Pancreas (tissue), 10 donors: ENCODE measurements around the gene QRFPR. TPM values are rescaled to one million over a fixed set of nuclear protein-coding genes. Genes with fewer than 3 reads are reported as not detected.

Experiments used
- ATAC-seq, 4 donors: fragments of 200-7000 bp; cut with Tn5 transposase; one replicate each; pipeline versions ENCODE4 v1.8.0 to v1.9.1; 2020; ENCODE audit warnings: mild to moderate bottlenecking in 4 of 4, moderate library complexity in 4 of 4
- DNase-seq, 6 donors: peaks; one replicate each; pipeline ENCODE4 v3.0.0-alpha.2; 2020
- FAIRE-seq: peaks from 2 replicates; lab custom pipeline; 2012; peaks lifted over from hg19 to GRCh38; lab: Jason Lieb, UNC
- H3K27ac ChIP-seq, 4 donors: fragments of 200-600 bp; sonication (generic); 1 replicate in 3 of 4; 2 replicates in 1 of 4; pipeline versions ENCODE4 v1.5.0 to v1.8.0; 2020
- H3K27me3 ChIP-seq, 4 donors: fragments of 200-600 bp; one replicate each; pipeline ENCODE4 v1.8.0; 2021
- H3K36me3 ChIP-seq, 3 donors: fragments of 200-600 bp; sonication (generic) in 1 of 3; one replicate each; pipeline versions ENCODE4 v1.5.0 to v1.8.0; 2020 to 2021
- H3K4me1 ChIP-seq, 3 donors: fragments of 200-600 bp; one replicate each; pipeline ENCODE4 v1.8.0; 2021
- H3K4me3 ChIP-seq, 4 donors: fragments of 200-600 bp; sonication (generic) in 2 of 4; one replicate each; pipeline versions ENCODE4 v1.5.0 to v1.8.0; 2020 to 2021
- H3K9me3 ChIP-seq, 4 donors: fragments of 200-600 bp; one replicate each; pipeline ENCODE4 v1.8.0; 2021
- WGBS, 2 donors: extraction: QIAGEN DNeasy Blood & Tissue Kit; methylation state at CpG; one replicate each; pipeline ENCODE4 v1.1.7; 2013; 5-methylcytosine and 5-hydroxymethylcytosine counted together
- intact Hi-C, 3 donors: fragments of 100-400 bp; cut with DNase I; formaldehyde crosslinking; loops; one replicate each; pipeline versions ENCODE4 v1.11.1 to v1.14.2; 2022
- polyA plus RNA-seq, 2 donors: library from polyadenylated mRNA; stranded (reverse); fragments of 200-250 nt; gene quantifications; one replicate each; pipeline ENCODE4 v1.2.3, GENCODE V29; 2013
- total RNA-seq, 6 donors: library from RNA; stranded (reverse); fragmentation: NEBNext Ultra II Directional in 4 of 6; extraction: Animal tissue kit (Norgen Biotek cat#: 25700) in 4 of 6; gene quantifications; one replicate each; pipeline versions ENCODE4 v1.2.1 to v1.2.4, GENCODE V29; 2021 to 2023
- TF ChIP-seq, protein P1 (sequence below), 4 donors: fragments of 200-600 bp; sonication (generic) in 3 of 4; IDR thresholded peaks; one replicate each; pipeline versions ENCODE4 v1.5.0 to v1.8.0; 2021; ENCODE audit warnings: antibody characterized with exemption in 4 of 4
- donor health status: healthy with polysubstance abuse.
- donor health status: DM: no; HTN: no; CAD: no; lungs with moderate emphysema.
- donor health status: DM: no; HTN: no; CAD: no.
- donor health status: control.
- donor health status: control.
- donor health status: Bipolar disorder and iron deficiency.
- donor health status: DM: yes; HTN: yes; CAD: no.
- donor health status: DM: no; HTN: no; CAD: no.
- donor health status: DM: no; HTN: no; CAD: no.
- donor health status: DM: yes; HTN: yes; CAD: no.

Gene QRFPR
- total and polyA plus RNA-seq, 8 donors = not detected

DNA sequence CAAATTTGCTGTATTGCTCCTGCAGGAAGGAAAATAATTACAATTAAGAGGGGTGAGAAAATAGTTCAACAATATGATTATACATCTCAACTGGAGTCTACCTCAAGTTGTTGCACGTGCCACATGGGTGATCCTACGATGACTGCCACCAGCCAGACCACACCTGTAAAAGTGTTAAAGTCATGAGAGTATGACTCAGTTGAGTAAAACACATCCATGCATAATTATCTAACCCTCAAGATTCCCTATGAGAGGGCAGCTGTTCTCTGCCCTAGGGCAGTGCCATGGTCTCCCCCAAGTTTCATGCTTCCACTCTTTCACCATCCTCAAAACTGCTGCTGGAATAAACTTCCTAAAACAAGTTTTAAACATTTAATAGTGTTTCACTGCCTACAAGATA is 44.1 kb downstream of the QRFPR start:
- Histone ChIP-seq H3K27ac (no peak overlapping the region), H3K9me3 (no peaks in the 10 kb centered on the region), H3K4me3 (no peak overlapping the region), H3K36me3 (no peaks in the 10 kb centered on the region), H3K27me3 (no peaks in the 10 kb centered on the region), H3K4me1 (no peaks in the 10 kb centered on the region)
- FAIRE-seq = no peak
- WGBS, 2 donors = 83 to 94% methylated on average over 2 of the region's 2 CpGs
- no peak for ATAC-seq
- TF ChIP-seq, protein P1, sequence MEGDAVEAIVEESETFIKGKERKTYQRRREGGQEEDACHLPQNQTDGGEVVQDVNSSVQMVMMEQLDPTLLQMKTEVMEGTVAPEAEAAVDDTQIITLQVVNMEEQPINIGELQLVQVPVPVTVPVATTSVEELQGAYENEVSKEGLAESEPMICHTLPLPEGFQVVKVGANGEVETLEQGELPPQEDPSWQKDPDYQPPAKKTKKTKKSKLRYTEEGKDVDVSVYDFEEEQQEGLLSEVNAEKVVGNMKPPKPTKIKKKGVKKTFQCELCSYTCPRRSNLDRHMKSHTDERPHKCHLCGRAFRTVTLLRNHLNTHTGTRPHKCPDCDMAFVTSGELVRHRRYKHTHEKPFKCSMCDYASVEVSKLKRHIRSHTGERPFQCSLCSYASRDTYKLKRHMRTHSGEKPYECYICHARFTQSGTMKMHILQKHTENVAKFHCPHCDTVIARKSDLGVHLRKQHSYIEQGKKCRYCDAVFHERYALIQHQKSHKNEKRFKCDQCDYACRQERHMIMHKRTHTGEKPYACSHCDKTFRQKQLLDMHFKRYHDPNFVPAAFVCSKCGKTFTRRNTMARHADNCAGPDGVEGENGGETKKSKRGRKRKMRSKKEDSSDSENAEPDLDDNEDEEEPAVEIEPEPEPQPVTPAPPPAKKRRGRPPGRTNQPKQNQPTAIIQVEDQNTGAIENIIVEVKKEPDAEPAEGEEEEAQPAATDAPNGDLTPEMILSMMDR (IDR thresholded peaks at IDR 0.05) = no peak
- no peak for DNase-seq
- intact Hi-C loops = no loop called here

DNA sequence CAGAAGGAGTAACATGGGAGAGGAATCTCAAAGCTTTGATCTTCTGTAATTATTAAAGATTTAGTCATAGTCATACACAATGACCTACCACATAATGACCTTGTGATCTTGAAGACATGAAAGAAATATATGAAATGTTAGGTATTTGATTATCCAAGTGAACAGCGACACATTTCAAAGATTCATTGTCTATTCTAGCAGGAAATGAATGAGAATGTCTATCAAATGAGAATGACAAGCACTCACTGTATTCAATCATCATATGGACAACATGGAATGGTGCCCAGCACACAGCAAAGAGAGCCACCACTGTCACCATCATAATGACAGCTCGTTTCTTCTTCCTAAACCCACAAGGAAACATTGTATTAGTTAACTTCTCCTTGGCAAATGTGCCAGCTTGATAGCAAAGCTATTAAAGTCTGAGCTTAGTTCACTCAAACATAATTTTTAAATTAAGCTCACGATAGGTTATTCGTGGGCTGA is 50.6 kb downstream of the QRFPR start:
- TF ChIP-seq, protein P1 (IDR thresholded peaks at IDR 0.05) = no peak
- H3K4me1 ChIP-seq = no peaks in the 10 kb centered on the region
- no peaks in the 10 kb centered on the region for H3K9me3 ChIP-seq
- H3K36me3 ChIP-seq = no peaks in the 10 kb centered on the region
- no peak for DNase-seq
- H3K4me3 ChIP-seq = no peak overlapping the region
- H3K27me3 ChIP-seq = no peaks in the 10 kb centered on the region
- FAIRE-seq = no peak
- ATAC-seq = no peak
- intact Hi-C loops = no loop called here
- WGBS, 2 donors = 54 to 58% methylated on average over 4 of the region's 4 CpGs
- no peak overlapping the region for H3K27ac ChIP-seq

DNA sequence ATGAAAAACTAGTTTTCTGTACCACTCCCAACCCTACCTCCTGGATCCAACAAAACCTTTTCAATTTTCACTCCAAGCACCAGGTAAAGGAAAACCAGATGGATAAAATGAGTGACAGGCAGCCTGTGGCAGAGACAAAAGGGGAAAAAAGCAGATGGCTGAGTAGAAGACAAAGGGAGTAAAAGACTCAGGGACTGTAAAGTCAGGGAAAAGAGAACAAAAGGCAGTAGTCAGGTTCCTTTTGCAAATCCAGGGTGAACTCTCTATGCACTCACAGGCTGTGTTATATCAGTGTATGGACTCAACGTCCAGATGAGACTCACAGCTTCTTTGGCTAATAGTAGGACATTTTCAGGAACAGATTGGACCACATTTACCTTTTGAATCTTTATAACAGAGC is 54.2 kb downstream of the QRFPR start:
- TF ChIP-seq, protein P1 (IDR thresholded peaks at IDR 0.05) = no peak
- Histone ChIP-seq H3K36me3 (no peaks in the 10 kb centered on the region), H3K4me3 (no peak overlapping the region), H3K27me3 (no peaks in the 10 kb centered on the region), H3K4me1 (no peaks in the 10 kb centered on the region), H3K9me3 (no peaks in the 10 kb centered on the region), H3K27ac (no peak overlapping the region)
- no peak for FAIRE-seq
- no peak for DNase-seq
- intact Hi-C loops = no loop called here
- 27 to 33% methylated on average over 1 of the region's 1 CpG for WGBS, 2 donors
- no peak for ATAC-seq

DNA sequence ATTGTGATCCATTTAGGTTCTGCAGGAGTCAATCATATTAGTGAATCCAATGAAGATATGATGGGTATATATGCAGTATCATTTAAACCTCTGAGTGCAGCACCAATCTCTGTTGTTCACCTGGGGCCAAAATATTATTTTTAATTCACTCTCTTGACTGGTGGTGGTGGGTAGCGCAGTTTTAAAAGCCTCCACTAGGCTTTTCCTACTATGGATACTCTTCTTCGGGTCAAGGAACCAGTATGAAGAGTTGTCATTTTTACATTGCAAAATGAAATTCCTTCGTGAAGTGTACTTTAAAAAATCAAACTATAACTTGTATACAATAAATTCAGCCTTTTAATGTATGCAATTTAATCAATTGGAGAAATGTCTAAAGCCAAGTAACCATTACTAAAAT is 56.5 kb downstream of the QRFPR start:
- intact Hi-C loops = no loop called here
- FAIRE-seq (no peak), ATAC-seq (no peak), DNase-seq (no peak)
- no peaks in the 10 kb centered on the region for H3K27me3 ChIP-seq
- no peaks in the 10 kb centered on the region for H3K36me3 ChIP-seq
- TF ChIP-seq, protein P1 (IDR thresholded peaks at IDR 0.05) = no peak
- no peaks in the 10 kb centered on the region for H3K9me3 ChIP-seq
- no peak overlapping the region for H3K27ac ChIP-seq
- WGBS, 2 donors = 78 to 88% methylated on average over 3 of the region's 3 CpGs
- no peaks in the 10 kb centered on the region for H3K4me1 ChIP-seq
- no peak overlapping the region for H3K4me3 ChIP-seq

DNA sequence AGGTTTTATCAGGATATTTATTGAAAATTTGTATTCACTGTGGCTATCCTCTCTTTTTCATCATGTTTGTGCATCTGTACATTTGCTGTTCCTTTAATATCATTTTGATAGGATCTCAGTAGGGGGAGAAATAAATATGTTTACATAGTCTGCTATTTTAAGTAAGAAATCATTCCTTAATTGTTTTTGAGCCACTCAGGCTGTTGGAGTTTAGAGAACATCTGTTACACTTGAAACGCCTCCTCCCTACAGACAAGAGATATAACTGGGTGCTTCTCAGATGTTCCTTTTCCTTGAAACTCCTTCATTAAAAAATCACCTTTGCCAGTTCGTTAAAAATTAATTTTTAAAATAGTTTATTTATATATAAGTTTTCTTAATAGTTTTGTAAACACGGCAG is 59.4 kb downstream of the QRFPR start:
- 12 to 13% methylated on average over 3 of the region's 3 CpGs for WGBS, 2 donors
- Histone ChIP-seq H3K4me1 (no peaks in the 10 kb centered on the region), H3K36me3 (no peaks in the 10 kb centered on the region), H3K4me3 (no peak overlapping the region), H3K9me3 (no peaks in the 10 kb centered on the region), H3K27me3 (no peaks in the 10 kb centered on the region), H3K27ac (no peak overlapping the region)
- intact Hi-C loops = no loop called here
- FAIRE-seq (no peak), DNase-seq (no peak), ATAC-seq (no peak)
- TF ChIP-seq, protein P1 (IDR thresholded peaks at IDR 0.05) = no peak
